Calu3 (cell line): Measurements from ENCODE around the gene GPR22. TPM values are rescaled to one million over a fixed set of nuclear protein-coding genes. Genes with fewer than 3 reads are reported as not detected.

Experiments
- BruUV-seq: library from RNA; stranded (reverse); fragments of 400-500 nt; replicated peaks from 2 replicates; lab custom pipeline; 2021; lab: Mats Ljungman, UMichigan
- CTCF ChIA-PET: fragments of 300-600 bp; sonication (Branson Sonifier 250); formaldehyde crosslinking; loops from one replicate; lab custom pipeline; 2022; ENCODE audit warnings: antibody characterized with exemption; lab: Charles Lee
- DNase-seq: peaks from one replicate; pipeline ENCODE4 v3.0.0; 2022
- H3K27ac Mint-ChIP-seq: one replicate; pipeline ENCODE4 v1.8.0; 2022; ENCODE audit warnings: mixed read lengths; ENCODE audit not compliant: unreplicated experiment
- H3K27me3 Mint-ChIP-seq: one replicate; pipeline ENCODE4 v1.8.0; 2022; ENCODE audit warnings: mixed read lengths; ENCODE audit not compliant: unreplicated experiment
- H3K36me3 Mint-ChIP-seq: one replicate; pipeline ENCODE4 v1.8.0; 2022; ENCODE audit warnings: mild to moderate bottlenecking, moderate library complexity, mixed read lengths; ENCODE audit not compliant: insufficient read depth, unreplicated experiment
- H3K4me1 Mint-ChIP-seq: one replicate; pipeline ENCODE4 v1.8.0; 2022; ENCODE audit warnings: mild to moderate bottlenecking, low read depth, mixed read lengths; ENCODE audit not compliant: unreplicated experiment
- H3K4me3 Mint-ChIP-seq: one replicate; pipeline ENCODE4 v1.8.0; 2022; ENCODE audit warnings: mild to moderate bottlenecking, low read depth, moderate library complexity, mixed read lengths; ENCODE audit not compliant: unreplicated experiment
- H3K9me3 Mint-ChIP-seq: one replicate; pipeline ENCODE4 v1.8.0; 2022; ENCODE audit warnings: low read depth, mixed read lengths; ENCODE audit not compliant: unreplicated experiment
- CTCF ChIP-seq: fragments of 200-600 bp; IDR thresholded peaks from one replicate; pipeline ENCODE4 v1.8.0; 2022; ENCODE audit warnings: antibody characterized with exemption; ENCODE audit not compliant: unreplicated experiment
- intact Hi-C: fragments of 100-400 bp; cut with micrococcal nuclease; formaldehyde crosslinking; loops from one replicate; pipeline ENCODE4 v1.10.0; 2022; ENCODE audit not compliant: unreplicated experiment
- total RNA-seq: library from RNA; stranded (reverse); gene quantifications from 2 replicates; pipeline ENCODE4 v1.2.3, GENCODE V29; 2022

Gene GPR22
- total RNA-seq, 1 experiment from 2014 or later, result not detected

DNA sequence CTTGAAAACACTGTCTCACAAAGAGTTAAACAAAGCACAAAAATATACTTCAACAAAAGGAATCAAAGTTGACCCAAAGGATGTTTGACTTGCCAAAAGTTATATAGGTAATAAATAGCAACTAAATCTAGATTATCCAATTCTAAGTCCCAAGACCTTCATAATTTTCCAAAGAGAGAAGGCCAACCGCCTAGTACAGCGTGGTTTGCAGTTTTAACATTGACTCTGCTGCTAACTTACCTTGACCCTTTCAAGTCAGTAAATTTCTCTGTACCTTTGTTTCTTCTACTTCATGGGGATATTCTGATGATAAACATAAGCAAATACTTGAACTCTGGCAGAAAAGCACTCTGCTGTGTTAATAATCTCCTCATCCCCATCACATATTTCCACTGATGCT is 1.9 kb upstream of the GPR22 start:
- no peak for DNase-seq
- CTCF ChIA-PET, result no interaction called here
- BruUV-seq, result no TSS peak
- H3K36me3 Mint-ChIP-seq, result no peaks in the 10 kb centered on the region
- H3K9me3 Mint-ChIP-seq, result no peaks in the 10 kb centered on the region
- no peak for TF ChIP-seq CTCF
- H3K27ac Mint-ChIP-seq, result no peak overlapping the region
- no peaks in the 10 kb centered on the region for H3K27me3 Mint-ChIP-seq
- intact Hi-C loops, result no loop called here
- H3K4me1 Mint-ChIP-seq, result no peaks in the 10 kb centered on the region
- no peak overlapping the region for H3K4me3 Mint-ChIP-seq

- Mint-ChIP-seq H3K9me3 (no peaks in the 10 kb centered on the region), H3K4me1 (no peaks in the 10 kb centered on the region), H3K27ac (no peak overlapping the region), H3K27me3 (no peaks in the 10 kb centered on the region), H3K4me3 (no peak overlapping the region), H3K36me3 (no peaks in the 10 kb centered on the region)
- no TSS peak for BruUV-seq
- TF ChIP-seq CTCF, result no peak
- CTCF ChIA-PET, result interaction anchor here (0.6 kb wide), 1 partner anchor 187 kb away, joined by 3 read pairs; no protein-coding TSS in a partner anchor
- DNase-seq, result no peak
- intact Hi-C loops, result no loop called here
Measured at GRCh38 chr7:107468824-107469223, 1.0 kb upstream of the GPR22 start.

GRCh38 chr7:107471292-107472070 is 1.6 kb downstream of the GPR22 start:
- Mint-ChIP-seq H3K36me3 (no peaks in the 10 kb centered on the region), H3K27ac (no peak overlapping the region), H3K4me1 (no peaks in the 10 kb centered on the region), H3K4me3 (no peak overlapping the region), H3K27me3 (no peaks in the 10 kb centered on the region), H3K9me3 (no peaks in the 10 kb centered on the region)
- intact Hi-C loops, result no loop called here
- no peak for DNase-seq
- CTCF ChIA-PET, result no interaction called here
- BruUV-seq, result no TSS peak
- no peak for TF ChIP-seq CTCF

DNA sequence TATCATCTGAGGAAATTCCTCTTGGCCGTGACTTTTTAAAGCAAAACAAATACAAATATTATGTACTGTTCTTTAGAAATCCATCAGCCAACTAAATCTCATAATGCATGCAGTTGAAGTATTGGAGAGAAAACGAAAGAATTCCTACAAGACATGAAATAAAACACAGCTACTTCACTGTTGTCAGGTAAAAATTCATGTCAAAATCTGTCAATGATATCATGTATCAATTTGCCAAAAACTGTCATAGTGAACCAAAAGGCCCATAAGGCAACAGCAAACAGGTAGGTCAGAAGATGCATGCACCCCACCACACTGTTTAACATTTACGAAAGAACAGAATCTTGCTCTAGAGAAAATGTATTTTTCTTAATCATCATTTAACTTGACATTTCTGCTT is 2.3 kb downstream of the GPR22 start:
- Mint-ChIP-seq H3K9me3 (no peaks in the 10 kb centered on the region), H3K4me1 (no peaks in the 10 kb centered on the region)

More for the DNA sequence above, 2.3 kb downstream of the GPR22 start:
- DNase-seq, result no peak
- H3K27me3 Mint-ChIP-seq, result no peaks in the 10 kb centered on the region
- CTCF ChIA-PET, result interaction anchor here (1.1 kb wide), 1 partner anchor 403 kb away, joined by 3 read pairs; no protein-coding TSS in a partner anchor
- no peak for TF ChIP-seq CTCF
- no peaks in the 10 kb centered on the region for H3K36me3 Mint-ChIP-seq
- no TSS peak for BruUV-seq
- intact Hi-C loops, result no loop called here
- no peak overlapping the region for H3K27ac Mint-ChIP-seq
- H3K4me3 Mint-ChIP-seq, result no peak overlapping the region
